ENCODE data around the gene ADPGK. TPM values are rescaled to one million over a fixed set of nuclear protein-coding genes. Genes with fewer than 3 reads are reported as not detected.

ADPGK gene
- total and polyA plus RNA-seq, 11 donors = 7.1 to 31.7 (median 10.4) TPM

DNA sequence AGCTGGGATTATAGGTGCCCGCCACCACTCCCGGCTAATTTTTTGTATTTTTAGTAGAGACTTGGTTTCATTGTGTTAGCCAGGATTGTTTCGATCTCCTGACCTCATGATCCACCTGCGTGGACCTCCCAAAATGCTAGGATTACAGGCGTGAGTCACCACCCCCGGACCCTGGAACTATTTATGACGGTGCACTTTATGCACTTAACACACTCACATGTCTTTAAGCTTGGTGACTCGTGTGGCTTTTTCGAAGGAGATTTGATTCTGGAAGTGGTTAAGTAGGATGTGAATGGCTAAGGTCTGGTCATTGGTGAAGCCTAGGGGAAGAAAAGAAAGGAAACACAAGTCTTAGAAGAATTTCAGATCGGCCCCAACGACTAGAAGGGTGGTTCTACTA is 77.3 kb downstream of the ADPGK start:
- ATAC-seq (no peak), DNase-seq (no peak)
- no peak overlapping the region for H3K27ac ChIP-seq
- intact Hi-C loops (cut with DNase I) = no loop called here
- peaks cover 0 to 4% (median 0%) of the 10 kb centered on the region in 12 donors for H3K4me1 ChIP-seq
- no peaks in the 10 kb centered on the region for H3K9me3 ChIP-seq
- TF ChIP-seq, protein P1, sequence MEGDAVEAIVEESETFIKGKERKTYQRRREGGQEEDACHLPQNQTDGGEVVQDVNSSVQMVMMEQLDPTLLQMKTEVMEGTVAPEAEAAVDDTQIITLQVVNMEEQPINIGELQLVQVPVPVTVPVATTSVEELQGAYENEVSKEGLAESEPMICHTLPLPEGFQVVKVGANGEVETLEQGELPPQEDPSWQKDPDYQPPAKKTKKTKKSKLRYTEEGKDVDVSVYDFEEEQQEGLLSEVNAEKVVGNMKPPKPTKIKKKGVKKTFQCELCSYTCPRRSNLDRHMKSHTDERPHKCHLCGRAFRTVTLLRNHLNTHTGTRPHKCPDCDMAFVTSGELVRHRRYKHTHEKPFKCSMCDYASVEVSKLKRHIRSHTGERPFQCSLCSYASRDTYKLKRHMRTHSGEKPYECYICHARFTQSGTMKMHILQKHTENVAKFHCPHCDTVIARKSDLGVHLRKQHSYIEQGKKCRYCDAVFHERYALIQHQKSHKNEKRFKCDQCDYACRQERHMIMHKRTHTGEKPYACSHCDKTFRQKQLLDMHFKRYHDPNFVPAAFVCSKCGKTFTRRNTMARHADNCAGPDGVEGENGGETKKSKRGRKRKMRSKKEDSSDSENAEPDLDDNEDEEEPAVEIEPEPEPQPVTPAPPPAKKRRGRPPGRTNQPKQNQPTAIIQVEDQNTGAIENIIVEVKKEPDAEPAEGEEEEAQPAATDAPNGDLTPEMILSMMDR (IDR thresholded peaks at IDR 0.05) = no peak
- no peak overlapping the region for H3K4me3 ChIP-seq
- no peaks in the 10 kb centered on the region for H3K27me3 ChIP-seq
- H3K36me3 ChIP-seq = peaks cover 0 to 14% (median under 1%) of the 10 kb centered on the region in 9 donors
- 94 to 95% (median 94%) methylated on average over 11 of the region's 11 CpGs for WGBS, 4 donors

Other genes with a start within 250 kb of the ADPGK start
- not detected for gene GOLGA6B, start 129.1 kb downstream of the ADPGK start, total RNA-seq
- not detected for gene GOLGA6B, start 129.1 kb downstream of the ADPGK start, polyA plus RNA-seq
- under 1 TPM in 1 of 9 donors, not detected in 8; 0.23 TPM for gene HIGD2B, start 97.6 kb downstream of the ADPGK start, total RNA-seq
- not detected for gene HIGD2B, start 97.6 kb downstream of the ADPGK start, polyA plus RNA-seq
- gene BBS4, start 97.6 kb downstream of the ADPGK start, total RNA-seq = 10 to 100 TPM in 6 of 9 donors, 1 to 10 TPM in 3; 5.9 to 19.4 (median 13.1) TPM
- gene BBS4, start 97.6 kb downstream of the ADPGK start, polyA plus RNA-seq = 10 to 100 TPM in 1 of 2 donors, 1 to 10 TPM in 1; 5.5 to 12.7 TPM

All from heart left ventricle (tissue), 16 donors.